ENCODE results near the gene BTBD16.

The BTBD16 gene

GRCh38 chr10:122311716-122312115 lies 40.6 kb downstream of the BTBD16 start:
- Histone ChIP-seq H3K27ac (no peak overlapping the region), H3K4me1 (ENCODE audit: control insufficient read depth in 1 of 2, insufficient read depth in 1 of 2, low read depth in 1 of 2, low read length in 1 of 2) (no peaks in the 10 kb centered on the region), H3K4me3 (ENCODE audit: low read depth in 1 of 2, low read length in 1 of 2) (no peak overlapping the region), H3K36me3 (no peaks in the 10 kb centered on the region), H3K9me3 (no peaks in the 10 kb centered on the region), H3K27me3 (peaks cover 27% of the 10 kb centered on the region)
- no peak for TF ChIP-seq CTCF (IDR thresholded peaks at IDR 0.05)

- H3K9me3 ChIP-seq = no peaks in the 10 kb centered on the region
- H3K27ac ChIP-seq = no peak overlapping the region
- no peaks in the 10 kb centered on the region for H3K36me3 ChIP-seq
- no peaks in the 10 kb centered on the region for H3K4me1 ChIP-seq (ENCODE audit: control insufficient read depth in 1 of 2, insufficient read depth in 1 of 2, low read depth in 1 of 2, low read length in 1 of 2)
- no peak for TF ChIP-seq CTCF (IDR thresholded peaks at IDR 0.05)
- no peak overlapping the region for H3K4me3 ChIP-seq (ENCODE audit: low read depth in 1 of 2, low read length in 1 of 2)
- peaks cover 15% of the 10 kb centered on the region for H3K27me3 ChIP-seq
Observed at GRCh38 chr10:122316224-122316884, 45.3 kb downstream of the BTBD16 start.

- Histone ChIP-seq H3K36me3 (no peaks in the 10 kb centered on the region), H3K27ac (no peak overlapping the region), H3K4me3 (ENCODE audit: low read depth in 1 of 2, low read length in 1 of 2) (no peak overlapping the region), H3K27me3 (no peaks in the 10 kb centered on the region), H3K4me1 (ENCODE audit: control insufficient read depth in 1 of 2, insufficient read depth in 1 of 2, low read depth in 1 of 2, low read length in 1 of 2) (no peaks in the 10 kb centered on the region), H3K9me3 (no peaks in the 10 kb centered on the region)
- no peak for TF ChIP-seq CTCF (IDR thresholded peaks at IDR 0.05)
Observed at GRCh38 chr10:122321960-122322359, 50.9 kb downstream of the BTBD16 start.

GRCh38 chr10:122323189-122323588 lies 52.1 kb downstream of the BTBD16 start:
- Histone ChIP-seq H3K4me3 (ENCODE audit: low read depth in 1 of 2, low read length in 1 of 2) (no peak overlapping the region), H3K36me3 (no peaks in the 10 kb centered on the region), H3K27me3 (no peaks in the 10 kb centered on the region), H3K27ac (no peak overlapping the region), H3K9me3 (no peaks in the 10 kb centered on the region), H3K4me1 (ENCODE audit: control insufficient read depth in 1 of 2, insufficient read depth in 1 of 2, low read depth in 1 of 2, low read length in 1 of 2) (no peaks in the 10 kb centered on the region)
- no peak for TF ChIP-seq CTCF (IDR thresholded peaks at IDR 0.05)

GRCh38 chr10:122323941-122324675 lies 53.0 kb downstream of the BTBD16 start:
- H3K27ac ChIP-seq = no peak overlapping the region
- no peak for TF ChIP-seq CTCF (IDR thresholded peaks at IDR 0.05)
- no peaks in the 10 kb centered on the region for H3K27me3 ChIP-seq
- no peaks in the 10 kb centered on the region for H3K4me1 ChIP-seq (ENCODE audit: control insufficient read depth in 1 of 2, insufficient read depth in 1 of 2, low read depth in 1 of 2, low read length in 1 of 2)
- H3K9me3 ChIP-seq = no peaks in the 10 kb centered on the region
- H3K4me3 ChIP-seq (ENCODE audit: low read depth in 1 of 2, low read length in 1 of 2) = no peak overlapping the region
- H3K36me3 ChIP-seq = no peaks in the 10 kb centered on the region
